Activated naive CD4-positive, alpha-beta T cell treated with anti-CD3 and anti-CD28 coated beads, Interleukin-2, amount 50 U/mL, for 24 hours (primary cell): ENCODE results near the gene SSB.
"Not testable (repeated sequence)": the region's sequence is repeated elsewhere in the genome, so short reads cannot be mapped to it uniquely, and the experiment has no call there.

Source experiments
- H3K27ac Mint-ChIP-seq: one replicate; pipeline ENCODE4 v1.8.0; 2021; ENCODE audit warnings: mild to moderate bottlenecking, mixed read lengths
- H3K27me3 Mint-ChIP-seq: one replicate; pipeline ENCODE4 v1.8.0; 2021; ENCODE audit warnings: mixed read lengths
- H3K36me3 Mint-ChIP-seq: one replicate; pipeline ENCODE4 v1.8.0; 2021; ENCODE audit warnings: mixed read lengths
- H3K4me1 Mint-ChIP-seq: one replicate; pipeline ENCODE4 v1.8.0; 2021; ENCODE audit warnings: mixed read lengths
- H3K4me3 Mint-ChIP-seq: one replicate; pipeline ENCODE4 v1.8.0; 2021; ENCODE audit warnings: mild to moderate bottlenecking, mixed read lengths
- H3K9me3 Mint-ChIP-seq: one replicate; pipeline ENCODE4 v1.8.0; 2021; ENCODE audit warnings: mixed read lengths

Gene SSB

GRCh38 chr2:169798718-169799592 is at the start of gene SSB:
Gene SSB (plus strand): TSS chr2:169798871. CDS start chr2:169800961, 2,090 bp downstream.
- peak within 1 kb of the TSS; percentile 87 for H3K4me3 Mint-ChIP-seq
- H3K27ac Mint-ChIP-seq: peak within 1 kb of the TSS; percentile 97

GRCh38 chr2:169752752-169753151 is 45.9 kb upstream of the SSB start:
- no peak overlapping the region for H3K27ac Mint-ChIP-seq
- no peaks in the 10 kb centered on the region for H3K9me3 Mint-ChIP-seq
- no peak overlapping the region for H3K4me3 Mint-ChIP-seq
- no peaks in the 10 kb centered on the region for H3K4me1 Mint-ChIP-seq
- H3K27me3 Mint-ChIP-seq: no peaks in the 10 kb centered on the region
- no peaks in the 10 kb centered on the region for H3K36me3 Mint-ChIP-seq

More at GRCh38 chr2:169798718-169799592, at the start of gene SSB:
- Mint-ChIP-seq H3K36me3 (peaks cover 7% of the 10 kb centered on the region), H3K4me1 (peaks cover 31% of the 10 kb centered on the region), H3K27me3 (no peaks in the 10 kb centered on the region), H3K9me3 (no peaks in the 10 kb centered on the region)

- no peak overlapping the region for H3K27ac Mint-ChIP-seq
- H3K27me3 Mint-ChIP-seq: no peaks in the 10 kb centered on the region
- no peak overlapping the region for H3K4me3 Mint-ChIP-seq
- H3K4me1 Mint-ChIP-seq: no peaks in the 10 kb centered on the region
- H3K9me3 Mint-ChIP-seq: no peaks in the 10 kb centered on the region
- no peaks in the 10 kb centered on the region for H3K36me3 Mint-ChIP-seq
Measured at GRCh38 chr2:169755083-169755870, 43.4 kb upstream of the SSB start.

- Mint-ChIP-seq H3K9me3 (no peaks in the 10 kb centered on the region), H3K27ac (no peak overlapping the region), H3K27me3 (no peaks in the 10 kb centered on the region), H3K36me3 (no peaks in the 10 kb centered on the region), H3K4me1 (no peaks in the 10 kb centered on the region), H3K4me3 (no peak overlapping the region)
Measured at GRCh38 chr2:169756342-169756741, 42.3 kb upstream of the SSB start.

- Mint-ChIP-seq H3K4me3 (no peak overlapping the region), H3K4me1 (no peaks in the 10 kb centered on the region), H3K27ac (no peak overlapping the region), H3K27me3 (no peaks in the 10 kb centered on the region), H3K36me3 (no peaks in the 10 kb centered on the region), H3K9me3 (no peaks in the 10 kb centered on the region)
Measured at GRCh38 chr2:169757356-169757755, 41.3 kb upstream of the SSB start.

GRCh38 chr2:169757778-169758177 is 40.9 kb upstream of the SSB start:
- Mint-ChIP-seq H3K27ac (no peak overlapping the region), H3K4me3 (no peak overlapping the region), H3K4me1 (no peaks in the 10 kb centered on the region), H3K9me3 (no peaks in the 10 kb centered on the region), H3K27me3 (no peaks in the 10 kb centered on the region), H3K36me3 (no peaks in the 10 kb centered on the region)

GRCh38 chr2:169759987-169760386 is 38.7 kb upstream of the SSB start:
- H3K4me1 Mint-ChIP-seq: no peaks in the 10 kb centered on the region
- no peak overlapping the region for H3K27ac Mint-ChIP-seq

GRCh38 chr2:169760798-169761197 is 37.9 kb upstream of the SSB start:
- not testable (repeated sequence) for H3K27ac Mint-ChIP-seq, H3K4me1 Mint-ChIP-seq, H3K9me3 Mint-ChIP-seq, H3K27me3 Mint-ChIP-seq, H3K36me3 Mint-ChIP-seq, H3K4me3 Mint-ChIP-seq

More at GRCh38 chr2:169759987-169760386, 38.7 kb upstream of the SSB start:
- no peaks in the 10 kb centered on the region for H3K36me3 Mint-ChIP-seq
- H3K9me3 Mint-ChIP-seq: no peaks in the 10 kb centered on the region
- no peaks in the 10 kb centered on the region for H3K27me3 Mint-ChIP-seq
- H3K4me3 Mint-ChIP-seq: no peak overlapping the region

GRCh38 chr2:169761251-169761969 is 37.3 kb upstream of the SSB start:
- no peaks in the 10 kb centered on the region for H3K27me3 Mint-ChIP-seq
- no peak overlapping the region for H3K27ac Mint-ChIP-seq
- H3K36me3 Mint-ChIP-seq: no peaks in the 10 kb centered on the region
- H3K4me3 Mint-ChIP-seq: no peak overlapping the region
- H3K4me1 Mint-ChIP-seq: no peaks in the 10 kb centered on the region
- no peaks in the 10 kb centered on the region for H3K9me3 Mint-ChIP-seq

GRCh38 chr2:169761970-169762292 is 36.7 kb upstream of the SSB start:
- no peaks in the 10 kb centered on the region for H3K9me3 Mint-ChIP-seq
- no peaks in the 10 kb centered on the region for H3K27me3 Mint-ChIP-seq
- no peak overlapping the region for H3K27ac Mint-ChIP-seq
- no peak overlapping the region for H3K4me3 Mint-ChIP-seq
- no peaks in the 10 kb centered on the region for H3K4me1 Mint-ChIP-seq
- no peaks in the 10 kb centered on the region for H3K36me3 Mint-ChIP-seq

- H3K36me3 Mint-ChIP-seq: no peaks in the 10 kb centered on the region
- H3K4me1 Mint-ChIP-seq: peaks cover 11% of the 10 kb centered on the region
- no peaks in the 10 kb centered on the region for H3K9me3 Mint-ChIP-seq
- H3K27me3 Mint-ChIP-seq: peaks cover 5% of the 10 kb centered on the region
- H3K4me3 Mint-ChIP-seq: no peak overlapping the region
- no peak overlapping the region for H3K27ac Mint-ChIP-seq
Measured at GRCh38 chr2:169765523-169765922, 33.1 kb upstream of the SSB start.

- Mint-ChIP-seq H3K36me3 (no peaks in the 10 kb centered on the region), H3K4me3 (peak overlapping the region; percentile 51), H3K27me3 (peaks cover 5% of the 10 kb centered on the region), H3K27ac (no peak overlapping the region), H3K9me3 (no peaks in the 10 kb centered on the region), H3K4me1 (peaks cover 11% of the 10 kb centered on the region)
Measured at GRCh38 chr2:169767243-169767888, 31.3 kb upstream of the SSB start.

- Mint-ChIP-seq H3K4me1 (peaks cover 11% of the 10 kb centered on the region), H3K9me3 (no peaks in the 10 kb centered on the region), H3K36me3 (no peaks in the 10 kb centered on the region), H3K27me3 (peaks cover 5% of the 10 kb centered on the region), H3K27ac (no peak overlapping the region), H3K4me3 (peak overlapping the region; percentile 81)
Measured at GRCh38 chr2:169768262-169768995, 30.2 kb upstream of the SSB start.

- H3K27me3 Mint-ChIP-seq: peaks cover 5% of the 10 kb centered on the region
- no peaks in the 10 kb centered on the region for H3K9me3 Mint-ChIP-seq
- no peak overlapping the region for H3K4me3 Mint-ChIP-seq
- peaks cover 11% of the 10 kb centered on the region for H3K4me1 Mint-ChIP-seq
- H3K27ac Mint-ChIP-seq: no peak overlapping the region
- H3K36me3 Mint-ChIP-seq: no peaks in the 10 kb centered on the region
Measured at GRCh38 chr2:169771021-169771420, 27.6 kb upstream of the SSB start.

- peaks cover 11% of the 10 kb centered on the region for H3K4me1 Mint-ChIP-seq
- H3K36me3 Mint-ChIP-seq: no peaks in the 10 kb centered on the region
- H3K27me3 Mint-ChIP-seq: peaks cover 5% of the 10 kb centered on the region
- H3K9me3 Mint-ChIP-seq: no peaks in the 10 kb centered on the region
- no peak overlapping the region for H3K4me3 Mint-ChIP-seq
- H3K27ac Mint-ChIP-seq: no peak overlapping the region
Measured at GRCh38 chr2:169771612-169772011, 27.1 kb upstream of the SSB start.
